OCI-LY3 (cell line): ENCODE measurements around the gene ACAN.

Experiments
- CTCF ChIP-seq: fragments of 200-600, 300-600 bp; sonication (generic); IDR thresholded peaks from 2 replicates; pipeline ENCODE4 v1.5.1; 2014; ENCODE audit warnings: antibody characterized with exemption, low read length, low read depth
- EZH2phosphoT487 ChIP-seq: fragments of 200-600 bp; shearing (Covaris generic); IDR thresholded peaks from 2 replicates; pipeline ENCODE4 v1.6.1; 2018; ENCODE audit warnings: antibody characterized with exemption, mixed run types, low read depth

DNA sequence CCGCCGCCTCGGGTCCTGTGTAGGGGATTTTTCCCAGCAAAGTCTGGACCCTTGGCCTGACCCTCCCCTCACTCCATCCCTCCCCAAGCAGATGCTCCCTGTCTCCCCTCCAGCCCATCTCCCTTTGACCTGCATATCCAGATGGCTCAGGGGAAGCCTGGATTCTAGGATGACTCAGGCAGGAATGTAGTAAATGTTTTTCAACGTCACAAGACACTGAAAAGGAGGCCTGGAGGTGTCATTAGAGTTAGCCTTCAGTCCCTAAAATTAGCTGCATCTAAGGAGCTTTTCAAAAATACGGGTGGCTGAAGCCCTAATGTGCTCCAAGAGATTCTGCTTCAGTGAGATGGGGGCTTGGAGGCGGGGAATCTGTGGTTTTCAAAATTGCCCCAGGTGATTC is 7.2 kb downstream of the ACAN start:
- TF ChIP-seq CTCF (no peak), EZH2phosphoT487 (no peak)
